GM12892 (cell line): ENCODE measurements around the gene DNAAF5.

Experiments
- POLR2A ChIP-seq: IDR thresholded peaks from 2 replicates; pipeline ENCODE4 v1.6.1; 2011; ENCODE audit warnings: low read depth, low read length, control low read depth
- TAF1 ChIP-seq: IDR thresholded peaks from 2 replicates; pipeline ENCODE4 v1.6.1; 2011; ENCODE audit warnings: low read depth, mild to moderate bottlenecking, control low read depth, low read length, borderline replicate concordance

GRCh38 chr7:783556-784490, 57.3 kb downstream of the DNAAF5 start:
- TF ChIP-seq TAF1 (no peak), POLR2A (no peak)
